HG02884 (cell line): Measurements from ENCODE around the gene SLC7A6.

ENCODE experiments used
- ATAC-seq: cut with Tn5 transposase; IDR thresholded peaks from one replicate; pipeline ENCODE4 v1.9.1; 2021; ENCODE audit warnings: mild to moderate bottlenecking, moderate library complexity; ENCODE audit not compliant: unreplicated experiment

SLC7A6 gene

DNA sequence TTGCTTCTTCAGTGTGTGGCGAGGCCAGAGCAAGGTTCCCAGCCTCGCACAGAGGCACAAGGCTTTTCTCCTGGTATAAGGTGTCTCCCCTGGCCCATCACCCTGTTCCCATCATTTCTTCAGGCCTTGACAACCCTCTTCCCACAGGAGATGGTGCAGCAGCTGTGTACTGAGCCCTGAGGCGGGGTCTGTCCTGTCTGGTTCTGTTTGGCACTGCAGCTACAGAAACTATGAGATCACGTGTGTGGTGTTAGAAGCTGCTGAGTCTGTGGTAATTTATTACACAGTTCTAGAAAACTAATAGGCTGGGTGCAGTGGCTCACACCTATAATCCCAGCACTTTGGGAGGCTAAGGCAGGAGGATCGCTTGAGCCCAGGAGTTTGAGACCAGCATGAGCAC lies 11.9 kb upstream of the SLC7A6 start:
- ATAC-seq = no peak

- ATAC-seq = no peak
Observed at GRCh38 chr16:68253721-68254120, 10.6 kb upstream of the SLC7A6 start.

DNA sequence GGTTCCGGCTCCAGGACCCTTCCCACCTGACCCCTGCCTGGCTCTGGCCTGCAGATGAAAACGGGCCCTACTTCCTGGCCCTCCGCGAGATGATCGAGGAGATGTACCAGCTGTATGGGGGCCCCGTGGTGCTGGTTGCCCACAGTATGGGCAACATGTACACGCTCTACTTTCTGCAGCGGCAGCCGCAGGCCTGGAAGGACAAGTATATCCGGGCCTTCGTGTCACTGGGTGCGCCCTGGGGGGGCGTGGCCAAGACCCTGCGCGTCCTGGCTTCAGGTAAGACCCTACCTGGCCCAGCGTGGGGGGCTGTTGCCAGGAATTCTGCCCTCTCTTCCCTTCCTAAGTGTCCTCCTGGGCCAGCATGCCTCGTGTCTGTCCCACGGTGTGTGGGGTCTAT lies 8.6 kb upstream of the SLC7A6 start:
- ATAC-seq = no peak

- ATAC-seq = peak; percentile 49
Observed at GRCh38 chr16:68257251-68257905, 6.9 kb upstream of the SLC7A6 start.

DNA sequence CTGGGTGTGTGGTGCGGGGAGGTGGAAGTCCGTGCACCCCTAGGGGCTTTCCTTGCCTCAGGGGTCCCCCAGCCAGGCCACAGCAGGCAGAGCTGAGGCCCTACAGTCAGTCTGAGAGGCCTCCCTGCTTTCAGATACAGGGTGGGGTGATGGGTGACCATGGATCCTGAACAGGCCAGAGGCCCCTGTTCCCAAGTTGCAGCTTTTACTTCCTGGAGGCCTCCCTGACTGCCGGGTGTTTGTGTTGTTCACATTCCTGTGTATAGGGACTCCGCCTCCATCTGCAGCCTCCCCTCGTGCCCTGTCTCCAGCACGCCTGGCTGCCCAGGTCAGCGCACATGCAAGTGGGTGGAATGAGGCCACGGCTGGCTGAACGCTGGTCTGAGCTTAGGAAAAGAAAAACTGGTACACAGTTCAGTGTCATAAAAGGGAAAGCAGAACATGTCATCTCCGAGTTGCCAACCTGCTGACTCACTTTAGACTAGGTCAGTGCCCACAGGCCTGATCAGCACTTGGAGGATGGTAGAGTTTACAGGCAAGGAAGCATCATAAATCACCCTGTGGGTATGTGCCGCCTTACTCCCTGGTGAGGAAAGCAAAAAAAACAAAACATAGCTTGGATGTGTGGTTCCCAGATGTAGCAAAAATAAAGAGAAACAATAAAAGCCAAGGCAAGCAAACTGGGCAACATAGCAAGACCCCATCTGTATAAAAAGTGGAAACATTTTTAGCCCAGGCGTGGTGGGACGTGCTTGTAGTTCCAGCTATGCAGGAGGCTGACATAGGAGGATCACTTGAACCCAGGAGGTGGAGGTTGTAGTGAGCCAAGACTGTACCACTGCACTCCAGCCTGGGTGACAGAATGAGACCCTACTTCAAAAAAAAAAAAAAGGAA lies 6.2 kb upstream of the SLC7A6 start:
- ATAC-seq = no peak

GRCh38 chr16:68259007-68259825 lies 5.1 kb upstream of the SLC7A6 start:
- no peak for ATAC-seq

- ATAC-seq = no peak
Observed at GRCh38 chr16:68263559-68264127, 683 bp upstream of the SLC7A6 start.

- no peak for ATAC-seq
Observed at GRCh38 chr16:68265078-68265920, 973 bp downstream of the SLC7A6 start.

GRCh38 chr16:68267612-68268405 lies 3.5 kb downstream of the SLC7A6 start:
- no peak for ATAC-seq

DNA sequence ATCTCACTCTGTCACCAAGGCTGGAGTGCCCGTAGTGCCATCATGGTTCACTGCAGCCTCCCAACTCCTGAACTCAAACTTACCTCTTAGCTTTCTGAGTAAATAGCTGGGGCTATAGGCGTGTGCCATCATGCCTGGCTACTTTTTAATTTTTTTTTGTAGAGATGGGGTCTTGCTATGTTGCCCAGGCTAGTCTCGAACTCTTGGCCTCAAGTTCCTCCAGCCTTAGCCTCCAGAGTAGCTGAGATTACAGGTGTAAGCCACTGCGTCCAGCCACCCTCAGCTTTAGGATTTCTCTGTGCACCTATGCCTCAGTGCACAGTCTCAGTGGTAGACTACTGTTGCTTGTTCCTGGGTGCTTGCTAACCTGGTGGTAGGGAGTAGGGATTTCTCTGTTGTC lies 5.5 kb downstream of the SLC7A6 start:
- ATAC-seq = no peak

GRCh38 chr16:68270353-68270752 lies 6.0 kb downstream of the SLC7A6 start:
- no peak for ATAC-seq

- ATAC-seq = no peak
Observed at GRCh38 chr16:68272507-68273209, 8.3 kb downstream of the SLC7A6 start.

DNA sequence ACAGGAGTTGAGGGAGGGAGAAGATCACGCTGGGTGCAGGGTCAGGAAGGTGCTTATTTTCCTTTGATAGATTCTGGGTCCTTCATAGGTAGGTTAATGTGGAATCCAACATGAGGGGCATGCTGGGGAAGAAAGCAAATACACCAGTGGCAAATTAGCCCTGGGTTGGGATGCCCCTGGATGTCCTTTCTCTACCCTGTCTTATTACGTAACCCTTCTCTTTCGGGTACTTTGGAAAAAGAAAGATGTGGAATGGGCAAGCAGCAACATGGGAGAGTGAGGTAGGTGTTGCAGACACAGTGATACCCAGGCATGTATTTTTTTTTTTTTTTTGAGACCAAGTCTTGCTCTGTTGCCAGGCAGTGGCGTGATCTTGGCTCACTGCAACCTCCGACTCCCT lies 9.1 kb downstream of the SLC7A6 start:
- no peak for ATAC-seq

- ATAC-seq = no peak
Observed at GRCh38 chr16:68273896-68274295, 9.6 kb downstream of the SLC7A6 start.

DNA sequence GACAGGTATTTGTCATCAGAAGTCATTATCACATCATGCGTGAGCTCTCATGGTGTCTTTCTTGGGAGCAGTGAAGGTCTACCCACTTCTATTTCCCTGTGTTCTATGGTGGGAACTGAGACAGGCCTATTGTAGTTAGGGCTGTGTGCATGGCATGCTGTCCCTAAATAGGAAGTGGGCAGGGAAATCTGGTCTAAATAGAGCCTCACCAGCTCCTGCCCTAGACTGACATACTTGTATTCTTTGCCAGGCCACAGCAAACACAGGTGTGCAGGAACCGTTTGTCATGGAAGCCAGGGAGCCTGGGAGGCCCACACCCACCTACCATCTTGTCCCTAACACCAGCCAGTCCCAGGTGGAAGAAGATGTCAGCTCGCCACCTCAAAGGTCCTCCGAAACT lies 10.1 kb downstream of the SLC7A6 start:
- ATAC-seq = no peak

GRCh38 chr16:68275611-68276191 lies 11.4 kb downstream of the SLC7A6 start:
- ATAC-seq = no peak

- no peak for ATAC-seq
Observed at GRCh38 chr16:68276223-68276622, 11.9 kb downstream of the SLC7A6 start.

- no peak for ATAC-seq
Observed at GRCh38 chr16:68279726-68280558, 15.6 kb downstream of the SLC7A6 start.
